GM10248 (cell line): ENCODE measurements around the gene SUOX.
A peak's percentile ranks its signal among the peaks of the same experiment; 100 is the strongest.

Source experiments
- CTCF ChIA-PET: fragments of 300-600 bp; sonication (Branson Sonifier 250); formaldehyde crosslinking; extraction: SDS; loops from one replicate; lab custom pipeline; 2021; ENCODE audit warnings: antibody characterized with exemption; lab: Yijun Ruan, JAX
- POLR2A ChIA-PET: fragments of 350-650 bp; sonication (Branson Sonifier 250); formaldehyde crosslinking; extraction: SDS; loops from one replicate; lab custom pipeline; 2020; ENCODE audit warnings: antibody characterized with exemption; lab: Yijun Ruan, JAX
- DNase-seq: peaks from one replicate; pipeline ENCODE4 v3.0.0; 2012; ENCODE audit errors: extremely low spot score
- TF ChIP-seq, protein P1 (sequence below): IDR thresholded peaks from 2 replicates; pipeline ENCODE4 v1.5.1; 2012; ENCODE audit warnings: mild to moderate bottlenecking, low read depth; ENCODE audit errors: extremely low read depth, missing control alignments, control extremely low read depth

Gene SUOX

DNA sequence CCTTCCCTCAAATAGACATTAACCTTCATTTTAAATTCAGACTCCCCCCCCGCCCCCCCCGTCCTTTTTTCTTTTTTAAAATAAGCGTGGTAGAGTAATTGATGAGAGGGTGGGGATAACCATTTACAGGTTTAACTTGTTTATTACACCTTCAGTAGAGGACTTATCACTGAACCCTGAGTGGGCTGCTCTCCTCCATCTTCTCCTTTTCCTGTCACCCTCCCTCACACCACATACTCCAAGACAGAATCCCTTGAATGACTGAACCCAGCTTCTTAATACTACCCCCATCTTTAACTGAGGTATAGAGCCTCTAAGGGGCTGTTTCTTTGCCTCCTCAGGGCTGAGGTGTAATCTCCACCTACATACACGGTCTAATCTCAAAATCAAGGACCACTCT is 20.1 kb downstream of the SUOX start:
- DNase-seq, result no peak
- TF ChIP-seq, protein P1, sequence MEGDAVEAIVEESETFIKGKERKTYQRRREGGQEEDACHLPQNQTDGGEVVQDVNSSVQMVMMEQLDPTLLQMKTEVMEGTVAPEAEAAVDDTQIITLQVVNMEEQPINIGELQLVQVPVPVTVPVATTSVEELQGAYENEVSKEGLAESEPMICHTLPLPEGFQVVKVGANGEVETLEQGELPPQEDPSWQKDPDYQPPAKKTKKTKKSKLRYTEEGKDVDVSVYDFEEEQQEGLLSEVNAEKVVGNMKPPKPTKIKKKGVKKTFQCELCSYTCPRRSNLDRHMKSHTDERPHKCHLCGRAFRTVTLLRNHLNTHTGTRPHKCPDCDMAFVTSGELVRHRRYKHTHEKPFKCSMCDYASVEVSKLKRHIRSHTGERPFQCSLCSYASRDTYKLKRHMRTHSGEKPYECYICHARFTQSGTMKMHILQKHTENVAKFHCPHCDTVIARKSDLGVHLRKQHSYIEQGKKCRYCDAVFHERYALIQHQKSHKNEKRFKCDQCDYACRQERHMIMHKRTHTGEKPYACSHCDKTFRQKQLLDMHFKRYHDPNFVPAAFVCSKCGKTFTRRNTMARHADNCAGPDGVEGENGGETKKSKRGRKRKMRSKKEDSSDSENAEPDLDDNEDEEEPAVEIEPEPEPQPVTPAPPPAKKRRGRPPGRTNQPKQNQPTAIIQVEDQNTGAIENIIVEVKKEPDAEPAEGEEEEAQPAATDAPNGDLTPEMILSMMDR, result no peak
- ChIA-PET CTCF (interaction anchor here (1.0 to 13.2 kb wide), 2 partner anchors 20 to 30 kb away, joined by 3 to 114 read pairs; partner anchors contain the start of gene SUOX), POLR2A (no interaction called here)

DNA sequence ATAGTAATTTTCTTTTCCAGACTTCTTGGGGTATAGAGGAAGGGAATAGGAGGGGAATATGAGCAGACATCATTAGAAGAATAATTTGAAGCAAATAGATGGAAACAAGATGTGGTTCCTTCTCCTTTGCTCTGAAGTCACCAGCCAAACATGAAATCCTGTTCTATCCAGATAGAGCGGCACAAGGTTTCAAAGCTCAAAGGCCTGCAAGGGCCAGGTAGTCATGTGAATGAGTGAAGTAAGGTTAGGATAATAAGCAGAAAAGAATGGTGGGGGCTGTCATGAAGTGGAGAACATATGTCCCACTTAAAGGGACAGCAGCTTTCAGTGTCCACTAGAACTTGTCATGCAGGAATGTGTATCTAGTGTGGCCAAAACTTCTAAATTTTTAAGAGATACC is 21.3 kb downstream of the SUOX start:
- DNase-seq, result no peak
- TF ChIP-seq, protein P1, result no peak
- CTCF ChIA-PET, result interaction anchor here (1.0 to 2.7 kb wide), 4 partner anchors 9 to 29 kb away, joined by 3 to 11 read pairs (median 6); no protein-coding TSS in a partner anchor
- POLR2A ChIA-PET, result no interaction called here

DNA sequence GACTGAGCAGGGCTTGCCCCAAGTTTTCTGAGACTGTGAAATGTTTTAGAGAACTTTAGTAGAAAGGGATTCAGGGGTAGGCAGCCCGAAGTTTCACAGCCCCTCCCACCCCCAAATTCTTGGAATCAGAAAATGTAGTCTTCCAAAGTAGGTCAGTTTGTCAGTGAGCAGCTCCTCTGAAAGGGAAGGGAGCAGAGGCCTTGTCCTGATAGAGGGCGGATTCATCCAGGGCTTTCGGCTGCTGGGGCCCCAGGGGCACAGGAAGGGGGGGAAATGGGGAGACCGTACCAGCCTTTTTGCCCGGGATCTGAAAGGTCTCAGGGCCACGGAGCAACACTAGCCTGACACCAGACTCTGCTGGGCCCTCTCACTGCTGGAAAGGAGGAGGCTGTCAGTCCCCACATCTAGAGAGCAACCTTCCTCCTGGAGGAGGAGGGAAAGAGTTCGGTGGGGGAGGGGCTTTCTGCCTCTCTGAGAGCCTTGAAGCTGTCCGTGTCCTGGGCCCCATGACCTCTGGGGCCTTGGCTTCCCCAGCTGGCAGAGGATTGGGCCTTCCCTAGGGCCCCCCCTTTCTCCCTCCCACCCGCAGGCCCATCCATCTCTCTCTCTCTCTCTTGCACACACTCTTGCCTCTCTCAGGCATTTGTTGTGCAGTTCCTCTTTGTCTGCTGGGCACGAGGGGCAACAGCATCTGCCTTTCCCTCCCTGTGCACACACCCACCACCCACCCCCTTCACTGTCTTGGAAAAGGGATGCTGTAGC is 23.5 kb downstream of the SUOX start, which contains the start of gene IKZF4:
Gene IKZF4, plus strand, starts transcription at position 621 of the 762 bp plus-strand sequence. CDS start 451 bp downstream, outside the sequence.
- ChIA-PET CTCF (interaction anchor here (1.0 to 3.4 kb wide), 5 partner anchors 9 to 29 kb away, joined by 3 to 15 read pairs (median 7); no protein-coding TSS in a partner anchor), POLR2A (no interaction called here)
- TF ChIP-seq, protein P1, result no peak
- peak; percentile 29 for DNase-seq

DNA sequence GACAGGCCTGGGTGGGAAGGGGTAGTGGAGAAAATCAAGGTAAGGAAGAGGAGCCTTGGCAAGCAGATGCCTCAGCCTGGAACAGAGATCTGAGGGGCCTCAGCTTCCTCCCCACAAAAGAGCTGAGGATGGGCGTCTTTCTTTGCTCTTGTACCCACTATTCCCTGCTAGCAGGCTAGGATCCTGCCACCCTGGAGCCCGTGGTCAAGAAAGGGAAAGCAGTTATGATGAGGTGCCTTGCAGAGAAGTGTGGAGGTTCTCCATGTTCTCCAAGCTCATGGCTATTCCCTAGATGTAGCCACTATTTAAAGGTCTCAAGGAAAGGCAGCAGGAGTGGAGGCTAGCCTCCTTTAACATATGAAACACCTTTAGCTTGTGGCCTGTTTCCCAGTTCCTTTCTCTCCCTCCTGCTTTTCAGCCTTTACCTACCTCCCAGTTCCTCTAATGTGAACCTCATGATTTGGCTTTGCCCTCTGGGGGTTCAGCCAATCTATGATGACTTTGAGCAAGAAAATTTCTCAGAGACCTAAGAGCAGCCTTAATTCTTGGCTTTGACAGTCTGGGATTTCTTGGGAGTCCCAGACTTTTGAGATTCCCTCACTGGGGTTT is 24.9 kb downstream of the SUOX start:
- POLR2A ChIA-PET, result interaction anchor here (0.7 kb wide), 1 partner anchor 33 kb away, joined by 4 read pairs; no protein-coding TSS in a partner anchor
- TF ChIP-seq, protein P1, result no peak
- CTCF ChIA-PET, result interaction anchor here (1.3 to 3.4 kb wide), 4 partner anchors 8 to 284 kb away, joined by 4 to 15 read pairs (median 6); partner anchors contain the start of gene SUOX
- DNase-seq, result no peak

DNA sequence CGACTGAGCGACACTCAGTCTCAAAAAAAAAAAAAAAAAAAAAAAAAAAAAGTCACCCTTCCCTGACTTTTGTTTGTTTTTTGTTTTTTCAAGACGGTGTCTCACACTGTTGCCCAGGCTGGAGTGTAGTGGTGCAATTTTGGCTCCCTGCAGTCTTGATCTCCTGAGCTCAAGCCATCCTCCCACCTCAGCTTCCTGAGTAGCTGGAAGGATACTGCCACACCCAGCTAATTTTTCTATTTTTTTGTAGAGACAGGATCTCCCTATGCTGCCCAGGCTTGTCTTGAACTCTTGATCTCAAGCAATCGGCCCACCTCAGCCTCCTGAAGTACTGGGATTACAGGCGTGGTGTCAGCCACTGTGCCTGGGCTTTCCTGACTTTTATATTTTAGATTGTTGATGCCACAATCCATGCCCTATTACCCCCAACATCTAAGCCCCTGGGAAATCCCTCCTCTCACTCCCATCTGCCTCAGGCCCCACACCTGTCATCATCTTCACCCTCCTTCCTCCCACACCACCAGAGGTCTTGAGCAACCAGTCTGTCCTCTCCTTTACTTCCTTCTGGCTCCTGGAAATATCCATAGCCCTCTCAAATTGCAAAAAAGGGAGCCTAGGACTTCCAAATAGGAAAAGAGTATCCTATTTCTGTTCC is 31.6 kb downstream of the SUOX start:
- ChIA-PET CTCF (interaction anchor here (0.9 to 3.3 kb wide), 19 partner anchors 7 to 294 kb away, joined by 3 to 36 read pairs (median 6); partner anchors contain the start of genes IKZF4, ORMDL2, PYM1 and SUOX), POLR2A (interaction anchor here (0.7 kb wide), 1 partner anchor 1437 kb away, joined by 7 read pairs; no protein-coding TSS in a partner anchor)
- TF ChIP-seq, protein P1, result no peak
- DNase-seq, result no peak

DNA sequence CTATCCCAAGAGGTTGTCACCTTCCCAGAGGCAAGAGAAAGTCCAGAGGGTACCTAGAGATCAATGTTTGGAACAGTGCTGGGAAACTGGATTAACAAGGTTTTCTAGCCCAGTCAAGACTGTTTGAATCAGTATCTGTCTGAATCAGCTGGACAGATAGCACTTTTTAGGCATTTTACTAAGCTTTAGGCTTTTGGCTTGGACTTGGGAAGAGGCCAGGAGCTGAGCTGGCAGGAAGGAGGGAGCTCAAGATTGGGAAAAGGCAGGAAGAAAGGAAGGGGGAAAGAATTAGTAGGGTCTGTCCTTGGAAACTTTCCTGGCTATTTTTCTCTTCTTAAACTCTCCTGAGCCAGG is 32.1 kb downstream of the SUOX start:
- ChIA-PET POLR2A (interaction anchor here (0.7 kb wide), 1 partner anchor 1436 kb away, joined by 7 read pairs; no protein-coding TSS in a partner anchor), CTCF (interaction anchor here (0.7 to 3.3 kb wide), 30 partner anchors 8 to 324 kb away, joined by 3 to 36 read pairs (median 5); partner anchors contain the start of genes BLOC1S1, IKZF4, ORMDL2 and PYM1)
- DNase-seq, result no peak
- TF ChIP-seq, protein P1, result no peak
